Astrocyte of the cerebellum (primary cell): ENCODE results near the gene CYP26C1.

Experiments used
- DNase-seq: peaks from one replicate; pipeline ENCODE4 v3.0.0-alpha.2; 2011; ENCODE audit warnings: low read depth
- H3K4me3 ChIP-seq: 2 replicates; pipeline ENCODE4 v1.5.1; 2011; ENCODE audit warnings: mild to moderate bottlenecking, low read depth, low read length, moderate library complexity
- in situ Hi-C: cut with HindIII; loops from 2 replicates; pipeline ENCODE4 v1.10.0; 2017; ENCODE audit warnings: low sequenced_read_pairs
- TF ChIP-seq, protein P1 (sequence below): IDR thresholded peaks from 2 replicates; pipeline ENCODE4 v1.5.1; 2012; ENCODE audit warnings: low read length, low read depth, moderate library complexity, mild to moderate bottlenecking; ENCODE audit errors: missing control alignments

The CYP26C1 gene

DNA sequence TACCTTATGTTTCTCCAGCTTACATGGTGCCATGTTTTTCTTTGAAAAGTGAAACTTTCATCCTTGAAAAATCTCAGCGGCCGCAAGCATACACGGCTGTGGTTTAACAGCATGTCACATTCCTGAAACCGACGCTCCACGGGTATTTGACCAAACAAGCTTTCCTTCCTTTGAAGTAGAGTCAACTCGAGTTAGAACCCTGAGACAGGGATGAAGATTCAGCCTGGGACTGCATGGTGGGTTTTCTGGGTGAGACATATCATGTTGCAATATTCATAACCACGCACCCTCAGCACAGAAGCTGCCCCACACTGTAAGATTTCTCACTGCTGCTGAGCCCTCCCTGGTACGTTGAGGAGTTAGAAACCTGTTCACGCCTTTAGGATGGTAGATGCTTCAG lies 21.2 kb downstream of the CYP26C1 start:
- in situ Hi-C loops: no loop called here
- DNase-seq: peak; percentile 81
- H3K4me3 ChIP-seq: no peak overlapping the region
- TF ChIP-seq, protein P1, sequence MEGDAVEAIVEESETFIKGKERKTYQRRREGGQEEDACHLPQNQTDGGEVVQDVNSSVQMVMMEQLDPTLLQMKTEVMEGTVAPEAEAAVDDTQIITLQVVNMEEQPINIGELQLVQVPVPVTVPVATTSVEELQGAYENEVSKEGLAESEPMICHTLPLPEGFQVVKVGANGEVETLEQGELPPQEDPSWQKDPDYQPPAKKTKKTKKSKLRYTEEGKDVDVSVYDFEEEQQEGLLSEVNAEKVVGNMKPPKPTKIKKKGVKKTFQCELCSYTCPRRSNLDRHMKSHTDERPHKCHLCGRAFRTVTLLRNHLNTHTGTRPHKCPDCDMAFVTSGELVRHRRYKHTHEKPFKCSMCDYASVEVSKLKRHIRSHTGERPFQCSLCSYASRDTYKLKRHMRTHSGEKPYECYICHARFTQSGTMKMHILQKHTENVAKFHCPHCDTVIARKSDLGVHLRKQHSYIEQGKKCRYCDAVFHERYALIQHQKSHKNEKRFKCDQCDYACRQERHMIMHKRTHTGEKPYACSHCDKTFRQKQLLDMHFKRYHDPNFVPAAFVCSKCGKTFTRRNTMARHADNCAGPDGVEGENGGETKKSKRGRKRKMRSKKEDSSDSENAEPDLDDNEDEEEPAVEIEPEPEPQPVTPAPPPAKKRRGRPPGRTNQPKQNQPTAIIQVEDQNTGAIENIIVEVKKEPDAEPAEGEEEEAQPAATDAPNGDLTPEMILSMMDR: no peak

DNA sequence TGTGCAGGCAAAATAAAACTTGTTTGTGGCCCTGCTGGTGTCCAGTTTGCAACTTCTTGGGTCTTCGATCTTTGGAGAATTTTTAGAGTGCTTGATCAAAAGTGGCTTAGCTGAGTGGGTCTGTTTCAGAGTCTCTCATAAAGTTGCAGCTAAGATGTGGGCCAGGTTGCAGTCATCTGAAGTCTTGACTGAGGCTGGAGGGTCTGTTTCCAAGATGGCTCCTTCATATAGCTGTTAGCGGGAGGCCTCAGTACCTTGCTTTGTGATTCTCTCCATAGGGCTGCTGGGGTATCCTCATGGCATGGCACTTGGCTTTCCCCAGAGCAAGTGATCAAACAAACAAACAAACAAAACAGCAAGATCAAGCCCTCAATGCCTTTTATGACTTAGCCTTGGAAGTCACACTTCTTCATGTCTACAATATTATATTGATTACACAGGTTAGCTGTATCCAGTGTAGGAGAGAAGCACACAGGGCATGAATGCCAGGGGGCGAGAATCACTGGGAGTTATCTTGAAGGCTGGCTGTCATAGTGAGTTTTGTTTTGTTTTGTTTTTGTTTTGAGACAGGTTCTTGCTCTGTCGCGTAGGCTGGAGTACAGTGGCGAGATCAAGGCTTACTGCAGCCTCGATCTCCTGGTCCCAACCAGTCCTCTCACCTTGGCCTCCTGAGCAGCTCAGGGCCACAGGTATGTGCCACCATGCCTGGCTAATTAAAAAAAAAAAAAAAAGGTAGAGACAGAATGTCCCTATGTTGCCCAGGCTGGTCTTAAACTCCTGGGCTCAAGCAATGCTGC lies 23.3 kb downstream of the CYP26C1 start:
- in situ Hi-C loops: no loop called here
- no peak overlapping the region for H3K4me3 ChIP-seq
- DNase-seq: no peak
- TF ChIP-seq, protein P1: no peak

DNA sequence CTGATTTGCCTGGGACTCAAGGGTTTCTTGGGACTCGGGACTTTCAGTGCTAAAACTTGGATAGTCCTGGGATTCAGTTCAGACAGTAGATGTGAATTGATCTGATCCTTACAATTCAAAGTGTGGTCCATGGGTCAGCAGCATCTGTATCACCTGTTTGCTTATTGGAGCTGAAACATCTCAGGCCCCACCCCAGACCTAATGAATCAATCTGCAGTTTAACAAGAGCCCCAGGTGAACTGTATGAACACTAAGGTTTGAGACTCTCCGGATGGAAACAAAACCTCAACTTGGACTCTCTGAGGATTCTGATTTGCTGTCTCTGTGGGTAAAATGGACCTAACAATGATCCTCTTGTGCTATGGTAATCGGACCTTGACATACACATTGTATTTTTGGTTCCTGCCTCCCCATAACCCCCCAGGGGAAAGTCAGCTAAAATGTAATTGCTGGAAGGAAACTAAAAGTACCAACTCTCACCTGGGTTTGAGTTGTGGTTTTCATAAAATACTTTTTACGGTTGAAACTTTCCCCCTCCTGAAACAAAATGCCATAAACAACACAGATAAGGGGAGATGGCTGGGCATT lies 24.8 kb downstream of the CYP26C1 start:
- no peak overlapping the region for H3K4me3 ChIP-seq
- TF ChIP-seq, protein P1: no peak
- in situ Hi-C loops: no loop called here
- DNase-seq: no peak

DNA sequence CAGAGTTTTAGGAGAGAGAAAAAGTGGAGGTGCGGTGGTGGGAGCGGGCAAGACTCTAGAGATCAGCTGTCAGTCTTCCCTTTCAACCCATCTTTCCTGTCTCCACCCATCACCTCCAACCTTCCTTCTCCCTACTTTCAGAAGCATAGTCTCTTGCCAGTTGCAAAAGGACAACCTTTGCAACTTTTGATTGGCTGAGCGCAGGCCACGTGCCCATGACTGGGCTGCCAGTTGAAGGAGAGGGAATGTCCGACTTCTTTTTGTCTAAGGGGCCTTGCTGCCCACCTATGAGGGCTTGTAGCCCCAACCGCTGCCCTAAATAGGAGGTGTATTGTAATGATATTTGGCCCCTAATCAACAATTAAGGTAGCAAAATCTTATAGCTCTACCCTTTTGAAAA lies 25.7 kb downstream of the CYP26C1 start:
- no peak for DNase-seq
- H3K4me3 ChIP-seq: no peak overlapping the region
- in situ Hi-C loops: no loop called here
- TF ChIP-seq, protein P1: no peak

DNA sequence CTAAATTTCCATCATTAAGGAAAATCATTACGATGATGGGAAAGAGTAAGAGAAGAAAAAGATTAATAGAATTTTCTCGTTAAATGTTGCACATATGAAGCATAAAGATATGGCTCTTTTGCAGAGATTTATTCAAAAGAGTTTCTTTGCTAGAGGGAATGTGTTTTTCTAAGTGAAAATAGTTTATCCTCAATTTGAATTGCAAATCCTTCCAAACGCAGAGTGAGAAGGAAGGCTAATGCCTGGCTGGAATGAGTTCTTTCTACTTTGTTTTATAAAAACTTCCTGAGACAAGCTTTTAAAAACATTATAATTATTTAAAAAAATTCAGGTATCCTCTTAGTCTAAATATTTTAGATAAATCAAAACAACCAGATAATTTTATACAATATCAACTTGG lies 27.2 kb downstream of the CYP26C1 start:
- in situ Hi-C loops: no loop called here
- H3K4me3 ChIP-seq: no peak overlapping the region
- TF ChIP-seq, protein P1: no peak
- no peak for DNase-seq

DNA sequence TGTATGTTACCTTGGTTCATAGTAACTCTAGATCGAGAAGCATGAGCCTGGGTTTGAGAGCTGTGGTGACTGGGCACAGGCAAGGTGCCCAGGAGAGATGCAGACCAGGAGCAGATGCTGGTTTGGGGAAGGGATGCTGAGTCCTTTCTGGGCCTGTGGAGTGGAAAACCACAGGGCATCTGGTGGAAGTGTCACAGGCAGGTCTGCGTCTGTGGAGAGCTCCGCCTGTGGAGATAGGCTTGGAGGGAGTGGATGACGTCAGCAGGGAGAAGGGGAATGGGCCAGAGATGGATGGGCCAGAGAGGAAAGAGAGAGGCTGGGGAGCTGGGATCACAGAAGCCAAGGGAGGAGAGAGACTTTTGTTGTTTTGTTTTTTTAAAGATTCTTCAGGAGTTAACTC lies 27.9 kb downstream of the CYP26C1 start:
- DNase-seq: no peak
- in situ Hi-C loops: no loop called here
- TF ChIP-seq, protein P1: no peak
- H3K4me3 ChIP-seq: no peak overlapping the region
